HepG2 (cell line): ENCODE results near the gene ZFHX3. TPM values are rescaled to one million over a fixed set of nuclear protein-coding genes. Genes with fewer than 3 reads are reported as not detected.

ENCODE experiments used
- FOSL2 ChIP-seq: sonication (generic); formaldehyde crosslinking; IDR thresholded peaks from 2 replicates; pipeline ENCODE4 v1.4.0; 2020; ENCODE audit warnings: missing genetic modification reagents
- IRF2 ChIP-seq: IDR thresholded peaks from 2 replicates; pipeline ENCODE4 v1.6.1; 2018; ENCODE audit warnings: missing genetic modification reagents, missing compliant biosample characterization
- RAD21 ChIP-seq: fragments of 450-650 bp; formaldehyde crosslinking; IDR thresholded peaks from 2 replicates; pipeline ENCODE4 v1.5.0; 2020; ENCODE audit warnings: mild to moderate bottlenecking
- REXO4 ChIP-seq: sonication (generic); formaldehyde crosslinking; IDR thresholded peaks from 2 replicates; pipeline ENCODE4 v1.8.0; 2022; ENCODE audit warnings: missing genetic modification reagents, mild to moderate bottlenecking, borderline replicate concordance
- TBL1XR1 ChIP-seq: fragments of 150-350 bp; IDR thresholded peaks from 2 replicates; pipeline ENCODE4 v1.6.1; 2014; ENCODE audit warnings: borderline replicate concordance, low read length; ENCODE audit not compliant: partially characterized antibody
- ZBTB38 ChIP-seq: sonication (generic); formaldehyde crosslinking; IDR thresholded peaks from 2 replicates; pipeline ENCODE4 v1.5.1; 2020; ENCODE audit warnings: mild to moderate bottlenecking, missing genetic modification reagents
- ZNF282 ChIP-seq: fragments of 450-650 bp; IDR thresholded peaks from 2 replicates; pipeline ENCODE4 v1.6.1; 2018; ENCODE audit not compliant: partially characterized antibody
- ZNF768 ChIP-seq: sonication (generic); formaldehyde crosslinking; IDR thresholded peaks from 2 replicates; pipeline ENCODE4 v1.4.0; 2020; ENCODE audit warnings: missing genetic modification reagents
- polyA plus RNA-seq, 8 experiments: library from polyadenylated mRNA; depleted of rRNA in 3 of 8; stranded (reverse) in 7 of 8; unstranded in 1 of 8; fragments of >200 nt; fragmentation: Illumina TruSeq in 4 of 8; extraction: Trizol in 4 of 8; gene quantifications; 2 replicates each; pipeline versions ENCODE4 v1.2.1 to v1.2.3, GENCODE V29; 2011 to 2016; ENCODE audit warnings: low read depth in 4 of 8, missing spikeins in 1 of 8, mixed read lengths in 1 of 8; ENCODE audit not compliant: insufficient read depth in 1 of 8
- total RNA-seq, 5 experiments: library from RNA; depleted of rRNA; stranded (reverse); fragments of >200 nt; fragmentation: Illumina TruSeq; extraction: Trizol; gene quantifications; 2 replicates each; pipeline ENCODE4 v1.2.3, GENCODE V29; 2016; ENCODE audit warnings: low read depth in 1 of 5
- TF ChIP-seq, protein P1 (sequence below): sonication (generic); formaldehyde crosslinking; IDR thresholded peaks from 2 replicates; pipeline ENCODE4 v1.9.0; 2021; ENCODE audit warnings: missing genetic modification reagents, borderline replicate concordance
- TF ChIP-seq, protein P2 (sequence below): sonication (generic); formaldehyde crosslinking; IDR thresholded peaks from 2 replicates; pipeline ENCODE4 v1.8.1; 2023; ENCODE audit warnings: mild to moderate bottlenecking, moderate library complexity, missing genetic modification reagents
- TF ChIP-seq, protein P3 (sequence below): sonication (generic); formaldehyde crosslinking; IDR thresholded peaks from 2 replicates; pipeline ENCODE4 v1.4.0; 2020; ENCODE audit warnings: missing genetic modification reagents
- TF ChIP-seq, protein P4 (sequence below): sonication (generic); formaldehyde crosslinking; IDR thresholded peaks from 2 replicates; pipeline ENCODE4 v1.4.0; 2020; ENCODE audit warnings: mild to moderate bottlenecking, missing genetic modification reagents
- TF ChIP-seq, protein P5 (sequence below): sonication (generic); formaldehyde crosslinking; conservative IDR thresholded peaks from 2 replicates; pipeline ENCODE4 v1.8.1; 2023; ENCODE audit warnings: missing genetic modification reagents

ZFHX3 gene
- total and polyA plus RNA-seq, 2 of the 13 experiments (the other 11 are each of a cell fraction or from before 2014, with no cell fraction given): 5.0 to 6.0 TPM

DNA sequence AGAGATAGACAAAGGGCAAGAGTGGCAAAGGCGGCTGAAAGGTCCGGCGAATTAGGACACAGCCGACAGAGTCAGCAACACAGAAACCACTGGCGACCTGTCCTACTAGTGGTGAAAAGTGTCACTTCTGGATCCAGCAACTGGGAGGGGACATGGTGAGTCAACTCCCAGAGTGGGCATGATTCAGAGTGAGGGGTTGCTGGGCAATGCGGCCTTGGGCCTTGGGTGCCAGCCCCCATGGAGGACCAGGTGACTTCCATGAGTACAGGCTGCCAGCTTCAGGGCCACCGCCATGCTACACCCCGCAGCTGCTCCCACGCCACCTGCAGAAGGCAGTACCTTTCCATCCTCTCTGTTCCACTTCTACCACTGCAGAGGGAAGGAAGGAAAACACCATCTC, 110.6 kb downstream of the ZFHX3 start (continued):
- TF ChIP-seq, protein P1, sequence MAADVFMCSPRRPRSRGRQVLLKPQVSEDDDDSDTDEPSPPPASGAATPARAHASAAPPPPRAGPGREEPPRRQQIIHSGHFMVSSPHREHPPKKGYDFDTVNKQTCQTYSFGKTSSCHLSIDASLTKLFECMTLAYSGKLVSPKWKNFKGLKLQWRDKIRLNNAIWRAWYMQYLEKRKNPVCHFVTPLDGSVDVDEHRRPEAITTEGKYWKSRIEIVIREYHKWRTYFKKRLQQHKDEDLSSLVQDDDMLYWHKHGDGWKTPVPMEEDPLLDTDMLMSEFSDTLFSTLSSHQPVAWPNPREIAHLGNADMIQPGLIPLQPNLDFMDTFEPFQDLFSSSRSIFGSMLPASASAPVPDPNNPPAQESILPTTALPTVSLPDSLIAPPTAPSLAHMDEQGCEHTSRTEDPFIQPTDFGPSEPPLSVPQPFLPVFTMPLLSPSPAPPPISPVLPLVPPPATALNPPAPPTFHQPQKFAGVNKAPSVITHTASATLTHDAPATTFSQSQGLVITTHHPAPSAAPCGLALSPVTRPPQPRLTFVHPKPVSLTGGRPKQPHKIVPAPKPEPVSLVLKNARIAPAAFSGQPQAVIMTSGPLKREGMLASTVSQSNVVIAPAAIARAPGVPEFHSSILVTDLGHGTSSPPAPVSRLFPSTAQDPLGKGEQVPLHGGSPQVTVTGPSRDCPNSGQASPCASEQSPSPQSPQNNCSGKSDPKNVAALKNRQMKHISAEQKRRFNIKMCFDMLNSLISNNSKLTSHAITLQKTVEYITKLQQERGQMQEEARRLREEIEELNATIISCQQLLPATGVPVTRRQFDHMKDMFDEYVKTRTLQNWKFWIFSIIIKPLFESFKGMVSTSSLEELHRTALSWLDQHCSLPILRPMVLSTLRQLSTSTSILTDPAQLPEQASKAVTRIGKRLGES (CRISPR knock-in tag): no peak
- TF ChIP-seq TBL1XR1: no peak
- TF ChIP-seq, protein P2, sequence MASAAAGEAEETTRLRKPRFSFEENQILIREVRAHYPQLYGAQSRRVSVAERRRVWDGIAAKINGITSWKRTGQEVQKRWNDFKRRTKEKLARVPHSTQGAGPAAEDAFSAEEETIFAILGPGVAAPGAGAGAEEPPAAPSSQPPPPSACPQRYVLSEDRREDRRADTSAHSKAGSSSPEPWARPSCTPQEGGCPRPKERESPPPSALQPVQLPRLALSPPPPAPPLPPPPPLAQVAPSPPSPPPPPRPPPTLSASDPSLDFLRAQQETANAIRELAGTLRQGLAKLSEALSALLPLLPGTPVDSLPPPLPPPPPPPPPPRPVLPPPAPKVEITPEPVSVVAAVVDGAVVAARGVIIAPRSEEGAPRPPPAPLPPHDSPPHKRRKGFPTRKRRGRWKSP: no peak
- TF ChIP-seq ZNF768 (CRISPR knock-in tag): peak; percentile 32; the same call in 1 of the 2 replicates
- TF ChIP-seq, protein P3, sequence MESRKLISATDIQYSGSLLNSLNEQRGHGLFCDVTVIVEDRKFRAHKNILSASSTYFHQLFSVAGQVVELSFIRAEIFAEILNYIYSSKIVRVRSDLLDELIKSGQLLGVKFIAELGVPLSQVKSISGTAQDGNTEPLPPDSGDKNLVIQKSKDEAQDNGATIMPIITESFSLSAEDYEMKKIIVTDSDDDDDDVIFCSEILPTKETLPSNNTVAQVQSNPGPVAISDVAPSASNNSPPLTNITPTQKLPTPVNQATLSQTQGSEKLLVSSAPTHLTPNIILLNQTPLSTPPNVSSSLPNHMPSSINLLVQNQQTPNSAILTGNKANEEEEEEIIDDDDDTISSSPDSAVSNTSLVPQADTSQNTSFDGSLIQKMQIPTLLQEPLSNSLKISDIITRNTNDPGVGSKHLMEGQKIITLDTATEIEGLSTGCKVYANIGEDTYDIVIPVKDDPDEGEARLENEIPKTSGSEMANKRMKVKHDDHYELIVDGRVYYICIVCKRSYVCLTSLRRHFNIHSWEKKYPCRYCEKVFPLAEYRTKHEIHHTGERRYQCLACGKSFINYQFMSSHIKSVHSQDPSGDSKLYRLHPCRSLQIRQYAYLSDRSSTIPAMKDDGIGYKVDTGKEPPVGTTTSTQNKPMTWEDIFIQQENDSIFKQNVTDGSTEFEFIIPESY (CRISPR knock-in tag): peak; percentile 91
- TF ChIP-seq RAD21 (CRISPR knock-in tag): peak; percentile 38; the same call in 1 of the 2 replicates
- TF ChIP-seq ZNF282: no peak
- peak; percentile 74 for TF ChIP-seq ZBTB38 (CRISPR knock-in tag)
- TF ChIP-seq, protein P4, sequence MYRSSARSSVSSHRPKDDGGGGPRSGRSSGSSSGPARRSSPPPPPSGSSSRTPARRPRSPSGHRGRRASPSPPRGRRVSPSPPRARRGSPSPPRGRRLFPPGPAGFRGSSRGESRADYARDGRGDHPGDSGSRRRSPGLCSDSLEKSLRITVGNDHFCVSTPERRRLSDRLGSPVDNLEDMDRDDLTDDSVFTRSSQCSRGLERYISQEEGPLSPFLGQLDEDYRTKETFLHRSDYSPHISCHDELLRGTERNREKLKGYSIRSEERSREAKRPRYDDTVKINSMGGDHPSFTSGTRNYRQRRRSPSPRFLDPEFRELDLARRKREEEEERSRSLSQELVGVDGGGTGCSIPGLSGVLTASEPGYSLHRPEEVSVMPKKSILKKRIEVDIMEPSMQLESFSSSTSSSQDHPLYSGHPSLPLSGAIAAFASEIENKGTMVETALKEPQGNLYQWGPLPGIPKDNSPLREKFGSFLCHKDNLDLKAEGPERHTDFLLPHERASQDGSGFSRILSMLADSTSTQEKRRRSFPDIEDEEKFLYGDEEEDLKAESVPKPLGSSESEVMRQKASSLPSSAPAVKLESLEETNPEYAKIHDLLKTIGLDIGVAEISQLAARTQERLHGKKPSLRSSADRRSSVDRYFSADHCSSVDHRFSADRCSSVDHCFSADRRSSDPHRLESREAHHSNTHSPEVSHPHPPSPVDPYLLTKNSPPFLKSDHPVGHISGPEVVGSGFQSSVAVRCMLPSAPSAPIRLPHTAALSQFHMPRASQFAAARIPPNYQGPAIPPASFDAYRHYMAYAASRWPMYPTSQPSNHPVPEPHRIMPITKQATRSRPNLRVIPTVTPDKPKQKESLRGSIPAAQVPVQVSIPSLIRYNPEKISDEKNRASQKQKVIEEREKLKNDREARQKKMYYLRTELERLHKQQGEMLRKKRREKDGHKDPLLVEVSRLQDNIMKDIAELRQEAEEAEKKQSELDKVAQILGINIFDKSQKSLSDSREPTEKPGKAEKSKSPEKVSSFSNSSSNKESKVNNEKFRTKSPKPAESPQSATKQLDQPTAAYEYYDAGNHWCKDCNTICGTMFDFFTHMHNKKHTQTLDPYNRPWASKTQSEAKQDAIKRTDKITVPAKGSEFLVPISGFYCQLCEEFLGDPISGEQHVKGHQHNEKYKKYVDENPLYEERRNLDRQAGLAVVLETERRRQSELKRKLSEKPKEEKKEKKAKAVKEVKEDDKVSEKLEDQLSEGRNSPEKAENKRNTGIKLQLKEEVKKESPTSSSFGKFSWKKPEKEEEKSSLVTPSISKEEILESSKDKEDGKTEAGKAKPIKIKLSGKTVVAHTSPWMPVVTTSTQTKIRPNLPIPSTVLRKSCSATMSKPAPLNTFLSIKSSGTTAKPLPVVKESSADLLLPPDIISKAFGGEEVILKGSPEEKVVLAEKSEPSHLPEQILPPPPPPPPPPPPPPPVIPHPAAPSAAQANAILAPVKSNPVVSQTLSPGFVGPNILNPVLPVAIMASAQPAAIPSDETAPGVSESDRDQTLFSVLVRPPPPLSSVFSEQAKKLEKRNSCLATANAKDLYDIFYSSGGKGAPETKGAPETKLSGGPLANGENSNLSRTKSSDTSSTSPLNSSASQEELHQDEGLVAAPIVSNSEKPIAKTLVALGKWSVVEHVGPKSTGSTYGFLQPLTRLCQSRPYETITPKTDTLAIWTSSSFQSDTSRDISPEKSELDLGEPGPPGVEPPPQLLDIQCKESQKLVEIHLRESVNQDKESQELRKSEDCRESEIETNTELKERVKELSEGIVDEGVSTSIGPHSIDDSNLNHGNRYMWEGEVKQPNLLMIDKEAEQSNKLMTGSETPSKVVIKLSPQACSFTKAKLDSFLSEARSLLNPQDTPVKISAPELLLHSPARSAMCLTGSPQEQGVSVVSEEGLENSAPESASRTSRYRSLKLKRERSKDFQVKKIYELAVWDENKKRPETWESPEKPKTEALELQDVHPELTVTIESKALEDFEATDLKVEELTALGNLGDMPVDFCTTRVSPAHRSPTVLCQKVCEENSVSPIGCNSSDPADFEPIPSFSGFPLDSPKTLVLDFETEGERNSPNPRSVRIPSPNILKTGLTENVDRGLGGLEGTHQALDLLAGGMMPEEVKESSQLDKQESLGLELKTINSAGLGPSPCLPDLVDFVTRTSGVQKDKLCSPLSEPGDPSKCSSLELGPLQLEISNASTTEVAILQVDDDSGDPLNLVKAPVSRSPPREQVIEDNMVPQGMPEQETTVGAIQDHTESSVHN (CRISPR knock-in tag): no peak
- no peak for TF ChIP-seq REXO4 (CRISPR knock-in tag)
- TF ChIP-seq IRF2 (CRISPR knock-in tag): no peak
- TF ChIP-seq, protein P5, sequence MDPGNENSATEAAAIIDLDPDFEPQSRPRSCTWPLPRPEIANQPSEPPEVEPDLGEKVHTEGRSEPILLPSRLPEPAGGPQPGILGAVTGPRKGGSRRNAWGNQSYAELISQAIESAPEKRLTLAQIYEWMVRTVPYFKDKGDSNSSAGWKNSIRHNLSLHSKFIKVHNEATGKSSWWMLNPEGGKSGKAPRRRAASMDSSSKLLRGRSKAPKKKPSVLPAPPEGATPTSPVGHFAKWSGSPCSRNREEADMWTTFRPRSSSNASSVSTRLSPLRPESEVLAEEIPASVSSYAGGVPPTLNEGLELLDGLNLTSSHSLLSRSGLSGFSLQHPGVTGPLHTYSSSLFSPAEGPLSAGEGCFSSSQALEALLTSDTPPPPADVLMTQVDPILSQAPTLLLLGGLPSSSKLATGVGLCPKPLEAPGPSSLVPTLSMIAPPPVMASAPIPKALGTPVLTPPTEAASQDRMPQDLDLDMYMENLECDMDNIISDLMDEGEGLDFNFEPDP (CRISPR knock-in tag): no peak
- TF ChIP-seq FOSL2 (CRISPR knock-in tag): peak; percentile 38; the same call in 1 of the 2 replicates
